Esophagus mucosa (tissue), 1 donor: ENCODE measurements around the gene CDK3. TPM values are rescaled to one million over a fixed set of nuclear protein-coding genes. Genes with fewer than 3 reads are reported as not detected.
A peak's percentile ranks its signal among the peaks of the same experiment; 100 is the strongest.
"Not testable (repeated sequence)": the region's sequence is repeated elsewhere in the genome, so short reads cannot be mapped to it uniquely, and the experiment has no call there.

Source experiments
- ATAC-seq: fragments of 200-7000 bp; cut with Tn5 transposase; one replicate; pipeline ENCODE4 v1.9.1; 2020
- total RNA-seq: library from RNA; stranded (reverse); gene quantifications from one replicate; pipeline ENCODE4 v1.2.4, GENCODE V29; 2023
- donor health status: DM: yes; HTN: yes; CAD: no.

CDK3 gene
- total RNA-seq = 4.1 TPM

- ATAC-seq = peak; percentile 0
Measured at GRCh38 chr17:76000755-76001521, at the start of gene CDK3. Gene CDK3 (plus strand): TSS chr17:76000855. CDS start chr17:76001426, 571 bp downstream.

- ATAC-seq = no peak
Measured at GRCh38 chr17:75950855-75951554, 49.6 kb upstream of the CDK3 start.

GRCh38 chr17:75959051-75959838 is 41.4 kb upstream of the CDK3 start:
- ATAC-seq = no peak

- no peak for ATAC-seq
Measured at GRCh38 chr17:75959839-75960511, 40.7 kb upstream of the CDK3 start.

GRCh38 chr17:75965468-75965867 is 35.2 kb upstream of the CDK3 start:
- no peak for ATAC-seq

- not testable (repeated sequence) for ATAC-seq
Measured at GRCh38 chr17:75969044-75969443, 31.6 kb upstream of the CDK3 start.

GRCh38 chr17:75970011-75970523 is 30.6 kb upstream of the CDK3 start:
- ATAC-seq = no peak

GRCh38 chr17:75970626-75971025 is 30.0 kb upstream of the CDK3 start:
- ATAC-seq = no peak

- not testable (repeated sequence) for ATAC-seq
Measured at GRCh38 chr17:75975187-75975586, 25.5 kb upstream of the CDK3 start.

GRCh38 chr17:75975757-75976174 is 24.9 kb upstream of the CDK3 start:
- ATAC-seq = no peak

- ATAC-seq = no peak
Measured at GRCh38 chr17:75976175-75976848, 24.3 kb upstream of the CDK3 start.

- peak; percentile 92 for ATAC-seq
Measured at GRCh38 chr17:75978938-75979704, 21.5 kb upstream of the CDK3 start, which contains the start of the genes ACOX1 and TEN1. Gene ACOX1 (minus strand): TSS chr17:75979166. CDS start chr17:75979073, 93 bp downstream. Gene TEN1 (plus strand): TSS chr17:75979240. CDS start chr17:75986193, 6,953 bp downstream.

GRCh38 chr17:75979705-75980187 is 20.9 kb upstream of the CDK3 start:
- no peak for ATAC-seq

GRCh38 chr17:75980188-75981018 is 20.3 kb upstream of the CDK3 start:
- ATAC-seq = no peak

- no peak for ATAC-seq
Measured at GRCh38 chr17:75981019-75981615, 19.5 kb upstream of the CDK3 start.

GRCh38 chr17:75983501-75984181 is 17.0 kb upstream of the CDK3 start:
- peak; percentile 50 for ATAC-seq

GRCh38 chr17:75985986-75986385 is 14.7 kb upstream of the CDK3 start:
- no peak for ATAC-seq

- no peak for ATAC-seq
Measured at GRCh38 chr17:75987041-75987440, 13.6 kb upstream of the CDK3 start.

- ATAC-seq = no peak
Measured at GRCh38 chr17:75991396-75991795, 9.3 kb upstream of the CDK3 start.
